B cell (primary cell): ENCODE data around the gene DAZL. TPM values are rescaled to one million over a fixed set of nuclear protein-coding genes. Genes with fewer than 3 reads are reported as not detected.

Experiments
- ATAC-seq: fragments of 200-7000 bp; cut with Tn5 transposase; one replicate; pipeline ENCODE4 v1.10.0; 2021; ENCODE audit warnings: low read depth, mild to moderate bottlenecking, moderate number of reproducible peaks, moderate library complexity
- CTCF ChIA-PET: fragments of 350-600 bp; sonication (Branson Sonifier 250); formaldehyde crosslinking; loops from one replicate; lab custom pipeline; 2021; ENCODE audit warnings: antibody characterized with exemption, inconsistent platforms; lab: Charles Lee
- POLR2A ChIA-PET: fragments of 350-600 bp; sonication (Branson Sonifier 250); formaldehyde crosslinking; loops from one replicate; lab custom pipeline; 2021; ENCODE audit warnings: antibody characterized with exemption; lab: Charles Lee
- DNase-seq: peaks from one replicate; pipeline ENCODE4 v3.0.0; 2013
- H2AFZ ChIP-seq: 2 replicates; pipeline ENCODE4 v1.6.1; 2012; ENCODE audit warnings: mild to moderate bottlenecking, low read depth, low read length; ENCODE audit not compliant: insufficient read depth, poor library complexity, severe bottlenecking
- H3K27ac ChIP-seq, 2 donors: 1 replicate in 1 of 2; 2 replicates in 1 of 2; pipeline ENCODE4 v1.5.1; 2012 to 2013; ENCODE audit warnings: low read length in 2 of 2, mild to moderate bottlenecking in 2 of 2, moderate library complexity in 1 of 2
- H3K27me3 ChIP-seq, 4 experiments: fragments of 200-600 bp in 1 of 4; sonication (generic) in 1 of 4; replicated peaks in 1 of 4; 1 replicate in 2 of 4; 2 replicates in 2 of 4; pipeline versions ENCODE4 v1.6.1 to v1.7.0; 2013 to 2016; ENCODE audit warnings: low read length in 3 of 4, mild to moderate bottlenecking in 2 of 4, mixed read lengths in 1 of 4, moderate library complexity in 1 of 4; ENCODE audit not compliant: insufficient read depth in 4 of 4, control insufficient read depth in 3 of 4; ENCODE audit errors: control extremely low read depth in 1 of 4
- H3K36me3 ChIP-seq, 2 experiments: replicated peaks in 1 of 2; 1 replicate in 1 of 2; 2 replicates in 1 of 2; pipeline versions ENCODE4 v1.6.1 to v1.7.1; 2013; ENCODE audit warnings: low read length in 1 of 2; ENCODE audit not compliant: insufficient read depth in 2 of 2, control insufficient read depth in 1 of 2; ENCODE audit errors: control extremely low read depth in 1 of 2, extremely low read depth in 1 of 2
- H3K4me1 ChIP-seq, 2 donors: fragments of 200-600 bp in 1 of 2; sonication (generic) in 1 of 2; 1 replicate in 1 of 2; 2 replicates in 1 of 2; pipeline versions ENCODE4 v1.5.1 to v1.6.1; 2013 to 2017; ENCODE audit warnings: low read length in 2 of 2; ENCODE audit not compliant: control insufficient read depth in 2 of 2, insufficient read depth in 2 of 2
- H3K4me2 ChIP-seq: replicated peaks from 2 replicates; pipeline ENCODE3; 2012; ENCODE audit warnings: mild to moderate bottlenecking, low read depth, low read length; ENCODE audit not compliant: poor library complexity, severe bottlenecking
- H3K4me3 ChIP-seq, 5 experiments: fragments of 200-600 bp in 1 of 5; sonication (generic) in 1 of 5; 1 replicate in 3 of 5; 2 replicates in 2 of 5; pipeline versions ENCODE4 v1.5.1 to v1.7.0; 2011 to 2016; ENCODE audit warnings: low read length in 4 of 5, mild to moderate bottlenecking in 4 of 5, low read depth in 2 of 5, control low read depth in 1 of 5, moderate library complexity in 1 of 5; ENCODE audit not compliant: insufficient read depth in 1 of 5; ENCODE audit errors: control extremely low read depth in 1 of 5, extremely low read depth in 1 of 5
- H3K79me2 ChIP-seq: fragments of 200-600 bp; sonication (generic); one replicate; pipeline ENCODE4 v1.6.0; 2016; ENCODE audit warnings: low read length; ENCODE audit not compliant: control insufficient read depth, insufficient read depth
- H3K9ac ChIP-seq: fragments of 200-600 bp; sonication (generic); 2 replicates; pipeline ENCODE4 v1.6.1; 2017; ENCODE audit warnings: mild to moderate bottlenecking, low read length, moderate library complexity
- H3K9me3 ChIP-seq, 3 donors: one replicate each; pipeline versions ENCODE4 v1.6.1 to v1.7.1; 2013; ENCODE audit warnings: low read length in 2 of 3; ENCODE audit not compliant: control insufficient read depth in 2 of 3, insufficient read depth in 1 of 3; ENCODE audit errors: control extremely low read depth in 1 of 3
- H4K20me1 ChIP-seq: 2 replicates; pipeline ENCODE4 v1.6.0; 2012; ENCODE audit warnings: mild to moderate bottlenecking, low read length; ENCODE audit not compliant: insufficient read depth, control insufficient read depth, poor library complexity, severe bottlenecking
- H3K27ac Mint-ChIP-seq: one replicate; pipeline ENCODE4 v1.8.0; 2021; ENCODE audit warnings: mixed read lengths
- H3K27me3 Mint-ChIP-seq: one replicate; pipeline ENCODE4 v1.8.0; 2021; ENCODE audit warnings: mixed read lengths
- H3K4me1 Mint-ChIP-seq: one replicate; pipeline ENCODE4 v1.8.0; 2021; ENCODE audit warnings: mixed read lengths
- H3K4me3 Mint-ChIP-seq: one replicate; pipeline ENCODE4 v1.8.0; 2021; ENCODE audit warnings: mixed read lengths
- H3K9me3 Mint-ChIP-seq: one replicate; pipeline ENCODE4 v1.8.0; 2022; ENCODE audit warnings: mixed read lengths; ENCODE audit not compliant: insufficient read depth
- CTCF ChIP-seq: fragments of 200-600 bp; IDR thresholded peaks from one replicate; pipeline ENCODE4 v1.8.0; 2022; ENCODE audit warnings: antibody characterized with exemption, mild to moderate bottlenecking
- EZH2 ChIP-seq: IDR thresholded peaks from 2 replicates; pipeline ENCODE4 v1.6.1; 2012; ENCODE audit warnings: borderline replicate concordance, low read depth, mild to moderate bottlenecking, moderate library complexity, low read length; ENCODE audit not compliant: insufficient read depth, poor library complexity, severe bottlenecking
- WGBS: methylation state at CpG from one replicate; pipeline ENCODE4 v1.1.5; 2013; ENCODE audit warnings: missing lambda C conversion rate; ENCODE audit not compliant: insufficient coverage; 5-methylcytosine and 5-hydroxymethylcytosine counted together
- intact Hi-C: fragments of 100-400 bp; cut with micrococcal nuclease; formaldehyde crosslinking; loops from one replicate; pipeline ENCODE4 v1.10.0; 2022
- polyA plus RNA-seq: library from polyadenylated mRNA; depleted of rRNA; stranded (reverse); fragments of >200 nt; gene quantifications from 2 replicates; pipeline ENCODE4 v1.2.3, GENCODE V29; 2012
- total RNA-seq, 2 donors: library from RNA; stranded (reverse); fragments of 120-200 nt in 1 of 2; gene quantifications; 1 replicate in 1 of 2; 2 replicates in 1 of 2; pipeline versions ENCODE4 v1.2.3 to v1.2.4, GENCODE V29; 2013 to 2022

Gene DAZL
- total and polyA plus RNA-seq, 2 donors (not counting 1 experiment from before 2014, with no cell fraction given) = 1.3 TPM; not detected in 1

- no peak overlapping the region for H3K27ac ChIP-seq
- H3K27me3 Mint-ChIP-seq = no peaks in the 10 kb centered on the region
- no peaks in the 10 kb centered on the region for H3K9me3 ChIP-seq
- H3K27ac Mint-ChIP-seq = no peak overlapping the region
- POLR2A ChIA-PET = no interaction called here
- H3K4me2 ChIP-seq = no peak overlapping the region
- H3K36me3 ChIP-seq = no peaks in the 10 kb centered on the region
- intact Hi-C loops = no loop called here
- no CpG with 5 or more reads among the region's 1 CpG for whole genome bisulfite sequencing
- no peak overlapping the region for H3K9ac ChIP-seq
- H2AFZ ChIP-seq = no peak overlapping the region
- H4K20me1 ChIP-seq = no peaks in the 10 kb centered on the region
- H3K4me3 Mint-ChIP-seq = no peak overlapping the region
- ATAC-seq (no peak), DNase-seq (no peak)
- H3K4me1 Mint-ChIP-seq = peaks cover 19% of the 10 kb centered on the region
- H3K4me3 ChIP-seq = no peak overlapping the region
- no peaks in the 10 kb centered on the region for H3K9me3 Mint-ChIP-seq
- CTCF ChIA-PET = interaction anchor here (1.4 kb wide), 1 partner anchor 298 kb away, joined by 3 read pairs; no protein-coding TSS in a partner anchor
- H3K79me2 ChIP-seq = no peaks in the 10 kb centered on the region
- no peak for TF ChIP-seq CTCF
- TF ChIP-seq EZH2 = no peak
- peaks cover 6 to 16% of the 10 kb centered on the region in 2 donors for H3K4me1 ChIP-seq
- no peaks in the 10 kb centered on the region for H3K27me3 ChIP-seq
Measured at GRCh38 chr3:16589120-16589519, 16.1 kb downstream of the DAZL start.

GRCh38 chr3:16587681-16588060 lies 17.6 kb downstream of the DAZL start:
- Histone ChIP-seq H3K27ac (no peak overlapping the region), H3K79me2 (no peaks in the 10 kb centered on the region), H4K20me1 (no peaks in the 10 kb centered on the region), H3K4me2 (no peak overlapping the region), H3K9ac (no peak overlapping the region), H2AFZ (no peak overlapping the region), H3K4me1 (peaks cover 6 to 16% of the 10 kb centered on the region in 2 donors), H3K9me3 (no peaks in the 10 kb centered on the region), H3K36me3 (no peaks in the 10 kb centered on the region), H3K27me3 (no peaks in the 10 kb centered on the region), H3K4me3 (no peak overlapping the region)
- ChIA-PET POLR2A (no interaction called here), CTCF (interaction anchor here (1.5 kb wide), 1 partner anchor 13 kb away, joined by 5 read pairs; no protein-coding TSS in a partner anchor)
- Mint-ChIP-seq H3K4me1 (peaks cover 19% of the 10 kb centered on the region), H3K27ac (no peak overlapping the region), H3K4me3 (no peak overlapping the region), H3K9me3 (no peaks in the 10 kb centered on the region), H3K27me3 (no peaks in the 10 kb centered on the region)
- TF ChIP-seq EZH2 = no peak
- TF ChIP-seq CTCF = no peak
- ATAC-seq = no peak
- intact Hi-C loops = no loop called here
- no peak for DNase-seq
